WERI-Rb-1 (cell line): Measurements from ENCODE around the gene MLH1.

ENCODE experiments used
- DNase-seq: peaks from one replicate; pipeline ENCODE4 v3.0.0-alpha.2; 2020
- H3K27ac ChIP-seq: fragments of 250-450 bp; sonication (Bioruptor Pico); 2 replicates; pipeline ENCODE4 v1.5.1; 2020; ENCODE audit warnings: mild to moderate bottlenecking, moderate library complexity
- H3K27me3 ChIP-seq: fragments of 250-450 bp; sonication (Bioruptor Pico); 2 replicates; pipeline ENCODE4 v1.5.1; 2021; ENCODE audit warnings: mild to moderate bottlenecking, low read depth, moderate library complexity; ENCODE audit not compliant: insufficient read depth, severe bottlenecking
- H3K36me3 ChIP-seq: fragments of 250-450 bp; sonication (Bioruptor Pico); 2 replicates; pipeline ENCODE4 v1.5.1; 2020; ENCODE audit warnings: mild to moderate bottlenecking, moderate library complexity
- H3K4me3 ChIP-seq: 2 replicates; pipeline ENCODE4 v1.5.1; 2011; ENCODE audit warnings: low read depth, mild to moderate bottlenecking, control low read depth, low read length
- H3K9me3 ChIP-seq: fragments of 250-450 bp; sonication (Bioruptor Pico); 2 replicates; pipeline ENCODE4 v1.5.1; 2021; ENCODE audit warnings: mild to moderate bottlenecking, moderate library complexity; ENCODE audit not compliant: severe bottlenecking
- CTCF ChIP-seq: IDR thresholded peaks from 2 replicates; pipeline ENCODE4 v1.5.1; 2011; ENCODE audit warnings: low read depth, mild to moderate bottlenecking, control low read depth, inconsistent platforms, low read length

MLH1 gene

GRCh38 chr3:36989005-36989404 lies 4.3 kb upstream of the MLH1 start:
- Histone ChIP-seq H3K4me3 (no peak overlapping the region), H3K27ac (no peak overlapping the region), H3K9me3 (peaks cover 11% of the 10 kb centered on the region), H3K27me3 (no peaks in the 10 kb centered on the region), H3K36me3 (peaks cover 29% of the 10 kb centered on the region)
- TF ChIP-seq CTCF, result no peak
- DNase-seq, result no peak

DNA sequence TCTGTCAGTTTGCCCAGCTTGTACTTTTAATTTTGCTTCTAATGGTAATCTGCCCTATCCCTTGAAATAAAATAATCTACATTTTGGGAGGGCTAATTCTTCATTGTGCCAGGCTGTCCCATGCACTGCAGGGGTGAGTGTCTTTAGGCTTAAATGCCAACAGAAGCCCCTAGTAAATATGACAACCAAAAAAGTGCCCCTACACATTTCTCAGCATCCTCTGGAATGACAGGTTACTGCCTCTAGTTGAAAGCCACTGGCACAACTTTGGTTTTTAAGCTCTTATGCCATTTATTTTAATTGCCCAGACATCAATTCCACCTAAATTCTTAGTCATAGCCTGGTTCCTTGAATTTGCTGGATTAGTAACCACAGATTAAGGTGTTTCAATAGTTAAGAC lies 3.8 kb upstream of the MLH1 start:
- Histone ChIP-seq H3K9me3 (peaks cover 11% of the 10 kb centered on the region), H3K36me3 (peaks cover 29% of the 10 kb centered on the region), H3K4me3 (no peak overlapping the region), H3K27ac (no peak overlapping the region), H3K27me3 (no peaks in the 10 kb centered on the region)
- no peak for TF ChIP-seq CTCF
- no peak for DNase-seq

GRCh38 chr3:36991147-36991546 lies 2.2 kb upstream of the MLH1 start:
- Histone ChIP-seq H3K4me3 (no peak overlapping the region), H3K36me3 (peaks cover 28% of the 10 kb centered on the region), H3K9me3 (peaks cover 11% of the 10 kb centered on the region), H3K27me3 (no peaks in the 10 kb centered on the region), H3K27ac (no peak overlapping the region)
- no peak for DNase-seq
- TF ChIP-seq CTCF, result no peak

GRCh38 chr3:36991923-36992805 lies 1.2 kb upstream of the MLH1 start:
- no peaks in the 10 kb centered on the region for H3K27me3 ChIP-seq
- H3K36me3 ChIP-seq, result peaks cover 36% of the 10 kb centered on the region
- TF ChIP-seq CTCF, result no peak
- H3K9me3 ChIP-seq, result peaks cover 11% of the 10 kb centered on the region
- peak overlapping the region; percentile 97 for H3K27ac ChIP-seq
- DNase-seq, result no peak
- peak overlapping the region; percentile 72 for H3K4me3 ChIP-seq

- Histone ChIP-seq H3K9me3 (peaks cover 11% of the 10 kb centered on the region), H3K36me3 (peaks cover 41% of the 10 kb centered on the region)
- TF ChIP-seq CTCF, result no peak
These were observed 452 bp upstream of the MLH1 start, which contains the start of gene EPM2AIP1 for GRCh38 chr3:36992806-36993325. Gene EPM2AIP1 (minus strand): TSS chr3:36993131. CDS start chr3:36993077, 54 bp downstream.

More at GRCh38 chr3:36992806-36993325, 452 bp upstream of the MLH1 start, which contains the start of gene EPM2AIP1:
- peak within 1 kb of the TSS; percentile 72 for H3K4me3 ChIP-seq
- H3K27ac ChIP-seq, result peak within 1 kb of the TSS; percentile 97
- no peaks in the 10 kb centered on the region for H3K27me3 ChIP-seq
- no peak for DNase-seq
